Osteocyte (in vitro differentiated cells): ENCODE measurements around the gene RIGI. TPM values are rescaled to one million over a fixed set of nuclear protein-coding genes. Genes with fewer than 3 reads are reported as not detected.

Experiments used
- DNase-seq: peaks from one replicate; pipeline ENCODE4 v3.0.0; 2021; ENCODE audit warnings: mixed read lengths; ENCODE audit not compliant: unreplicated experiment; ENCODE audit errors: extremely low spot score
- H3K27ac Mint-ChIP-seq: one replicate; pipeline ENCODE4 v1.8.0; 2021; ENCODE audit warnings: mild to moderate bottlenecking, mixed read lengths; ENCODE audit not compliant: unreplicated experiment
- H3K27me3 Mint-ChIP-seq: one replicate; pipeline ENCODE4 v1.8.0; 2021; ENCODE audit warnings: mixed read lengths; ENCODE audit not compliant: unreplicated experiment
- H3K36me3 Mint-ChIP-seq: one replicate; pipeline ENCODE4 v1.8.0; 2021; ENCODE audit warnings: mixed read lengths; ENCODE audit not compliant: unreplicated experiment
- H3K4me1 Mint-ChIP-seq: one replicate; pipeline ENCODE4 v1.8.0; 2021; ENCODE audit warnings: mixed read lengths; ENCODE audit not compliant: unreplicated experiment
- H3K4me3 Mint-ChIP-seq: one replicate; pipeline ENCODE4 v1.8.0; 2021; ENCODE audit warnings: mild to moderate bottlenecking, moderate library complexity, mixed read lengths; ENCODE audit not compliant: unreplicated experiment
- H3K9me3 Mint-ChIP-seq: one replicate; pipeline ENCODE4 v1.8.0; 2021; ENCODE audit warnings: mixed read lengths; ENCODE audit not compliant: unreplicated experiment
- CTCF ChIP-seq: fragments of 200-600 bp; sonication (generic); IDR thresholded peaks from 2 replicates; pipeline ENCODE4 v1.5.0; 2021; ENCODE audit warnings: antibody characterized with exemption, mild to moderate bottlenecking, moderate library complexity
- total RNA-seq: library from RNA; stranded (reverse); gene quantifications from 2 replicates; pipeline ENCODE4 v1.2.1, GENCODE V29; 2021

The RIGI gene
- total RNA-seq, 1 donor from 2014 or later: 8.7 TPM

GRCh38 chr9:32502464-32502863 is 23.5 kb downstream of the RIGI start:
- DNase-seq: no peak
- H3K27ac Mint-ChIP-seq: no peak overlapping the region
- no peaks in the 10 kb centered on the region for H3K27me3 Mint-ChIP-seq
- H3K4me3 Mint-ChIP-seq: no peak overlapping the region
- peaks cover 5% of the 10 kb centered on the region for H3K4me1 Mint-ChIP-seq
- H3K36me3 Mint-ChIP-seq: peaks cover 13% of the 10 kb centered on the region
- TF ChIP-seq CTCF: no peak
- H3K9me3 Mint-ChIP-seq: peaks cover 8% of the 10 kb centered on the region

GRCh38 chr9:32501868-32502267 is 24.1 kb downstream of the RIGI start:
- Mint-ChIP-seq H3K27ac (no peak overlapping the region), H3K9me3 (peaks cover 8% of the 10 kb centered on the region), H3K4me1 (peaks cover 5% of the 10 kb centered on the region), H3K36me3 (peaks cover 18% of the 10 kb centered on the region), H3K27me3 (no peaks in the 10 kb centered on the region), H3K4me3 (no peak overlapping the region)
- DNase-seq: no peak
- TF ChIP-seq CTCF: no peak

GRCh38 chr9:32500768-32501167 is 25.2 kb downstream of the RIGI start:
- no peaks in the 10 kb centered on the region for H3K27me3 Mint-ChIP-seq
- no peak overlapping the region for H3K4me3 Mint-ChIP-seq
- peaks cover 8% of the 10 kb centered on the region for H3K9me3 Mint-ChIP-seq
- H3K27ac Mint-ChIP-seq: peak overlapping the region; percentile 15
- no peak for TF ChIP-seq CTCF
- peaks cover 5% of the 10 kb centered on the region for H3K4me1 Mint-ChIP-seq
- no peak for DNase-seq
- peaks cover 28% of the 10 kb centered on the region for H3K36me3 Mint-ChIP-seq

- peaks cover 5% of the 10 kb centered on the region for H3K4me1 Mint-ChIP-seq
- no peak overlapping the region for H3K4me3 Mint-ChIP-seq
- H3K9me3 Mint-ChIP-seq: peaks cover 8% of the 10 kb centered on the region
- H3K27me3 Mint-ChIP-seq: no peaks in the 10 kb centered on the region
- H3K36me3 Mint-ChIP-seq: peaks cover 36% of the 10 kb centered on the region
- no peak for DNase-seq
- TF ChIP-seq CTCF: no peak
- no peak overlapping the region for H3K27ac Mint-ChIP-seq
Observed at GRCh38 chr9:32497921-32498320, 28.1 kb downstream of the RIGI start.

GRCh38 chr9:32490601-32491000 is 35.4 kb downstream of the RIGI start:
- H3K27ac Mint-ChIP-seq: no peak overlapping the region
- no peaks in the 10 kb centered on the region for H3K9me3 Mint-ChIP-seq
- TF ChIP-seq CTCF: no peak
- peaks cover 42% of the 10 kb centered on the region for H3K36me3 Mint-ChIP-seq
- H3K4me3 Mint-ChIP-seq: no peak overlapping the region
- peaks cover 3% of the 10 kb centered on the region for H3K4me1 Mint-ChIP-seq
- no peaks in the 10 kb centered on the region for H3K27me3 Mint-ChIP-seq
- no peak for DNase-seq
